ENCODE data around the gene GID8. TPM values are rescaled to one million over a fixed set of nuclear protein-coding genes. Genes with fewer than 3 reads are reported as not detected.

The GID8 gene
- total RNA-seq, 4 donors from 2014 or later: 22.4 to 30.1 (median 25.6) TPM

GRCh38 chr20:62947532-62948300, 9.8 kb downstream of the GID8 start:
- no peak overlapping the region for H3K27ac ChIP-seq (replicated peaks in 1 of 4)
- no peak overlapping the region for H3K4me3 ChIP-seq
- no peak for DNase-seq (ENCODE audit: extremely low spot score)
- intact Hi-C loops (cut with DNase I): no loop called here
- H3K36me3 ChIP-seq: peaks cover 43 to 82% (median 68%) of the 10 kb centered on the region in 4 donors
- H3K9me3 ChIP-seq: no peaks in the 10 kb centered on the region
- peaks cover 10 to 14% (median 11%) of the 10 kb centered on the region in 4 donors for H3K4me1 ChIP-seq
- H3K27me3 ChIP-seq: no peaks in the 10 kb centered on the region
- 88% methylated on average over 17 of the region's 17 CpGs for WGBS
- TF ChIP-seq CTCF (IDR thresholded peaks at IDR 0.05): no peak
- no peak for TF ChIP-seq POLR2AphosphoS5 (IDR thresholded peaks at IDR 0.05)
- TF ChIP-seq POLR2A (IDR thresholded peaks at IDR 0.05; ENCODE audit: low read depth): no peak
- TF ChIP-seq EP300 (IDR thresholded peaks at IDR 0.05): no peak

GRCh38 chr20:62949153-62949821, 11.3 kb downstream of the GID8 start:
- no peak for DNase-seq (ENCODE audit: extremely low spot score)
- H3K27ac ChIP-seq (replicated peaks in 1 of 4): no peak overlapping the region
- H3K9me3 ChIP-seq: no peaks in the 10 kb centered on the region
- WGBS: 100% methylated on average over 6 of the region's 6 CpGs
- peaks cover 25 to 26% (median 25%) of the 10 kb centered on the region in 4 donors for H3K4me1 ChIP-seq
- peaks cover 30 to 66% (median 54%) of the 10 kb centered on the region in 4 donors for H3K36me3 ChIP-seq
- no peak overlapping the region for H3K4me3 ChIP-seq
- intact Hi-C loops (cut with DNase I): no loop called here
- no peak for TF ChIP-seq EP300 (IDR thresholded peaks at IDR 0.05)
- no peak for TF ChIP-seq POLR2AphosphoS5 (IDR thresholded peaks at IDR 0.05)
- TF ChIP-seq POLR2A (IDR thresholded peaks at IDR 0.05; ENCODE audit: low read depth): no peak
- H3K27me3 ChIP-seq: no peaks in the 10 kb centered on the region

GRCh38 chr20:62949962-62950361, 12.0 kb downstream of the GID8 start:
- intact Hi-C loops (cut with DNase I): loop anchor here (10.0 kb wide), 1 partner anchor 265 kb away; the partner anchor contains the start of gene YTHDF1
- no peak for DNase-seq (ENCODE audit: extremely low spot score)
- no peaks in the 10 kb centered on the region for H3K27me3 ChIP-seq
- TF ChIP-seq CTCF (IDR thresholded peaks at IDR 0.05) (no peak), POLR2AphosphoS5 (IDR thresholded peaks at IDR 0.05) (no peak), POLR2A (IDR thresholded peaks at IDR 0.05; ENCODE audit: low read depth) (no peak), EP300 (IDR thresholded peaks at IDR 0.05) (no peak)
- H3K4me1 ChIP-seq: peaks cover 28 to 32% (median 31%) of the 10 kb centered on the region in 4 donors
- WGBS: 83% methylated on average over 10 of the region's 12 CpGs
- no peak overlapping the region for H3K4me3 ChIP-seq
- H3K9me3 ChIP-seq: no peaks in the 10 kb centered on the region
- H3K27ac ChIP-seq (replicated peaks in 1 of 4): no peak overlapping the region
- H3K36me3 ChIP-seq: peaks cover 23 to 60% (median 47%) of the 10 kb centered on the region in 4 donors

- Histone ChIP-seq H3K4me1 (peaks cover 28 to 32% (median 31%) of the 10 kb centered on the region in 4 donors), H3K9me3 (no peaks in the 10 kb centered on the region), H3K27me3 (no peaks in the 10 kb centered on the region), H3K4me3 (no peak overlapping the region), H3K36me3 (peaks cover 15 to 52% (median 39%) of the 10 kb centered on the region in 4 donors), H3K27ac (replicated peaks in 1 of 4) (no peak overlapping the region)
- TF ChIP-seq POLR2A (IDR thresholded peaks at IDR 0.05; ENCODE audit: low read depth): no peak
- TF ChIP-seq EP300 (IDR thresholded peaks at IDR 0.05): no peak
- intact Hi-C loops (cut with DNase I): loop anchor here (10.0 kb wide), 1 partner anchor 264 kb away; the partner anchor contains the start of gene YTHDF1
- DNase-seq (ENCODE audit: extremely low spot score): no peak
- 100% methylated on average over 2 of the region's 8 CpGs for WGBS
These were observed 12.8 kb downstream of the GID8 start for GRCh38 chr20:62950741-62951140.

- Histone ChIP-seq H3K36me3 (peaks cover 9 to 46% (median 33%) of the 10 kb centered on the region in 4 donors), H3K27ac (replicated peaks in 1 of 4) (peak overlapping the region; percentile 90 to 96 (median 94)), H3K27me3 (no peaks in the 10 kb centered on the region), H3K4me1 (peaks cover 31 to 32% (median 31%) of the 10 kb centered on the region in 4 donors), H3K4me3 (no peak overlapping the region), H3K9me3 (no peaks in the 10 kb centered on the region)
- no peak for TF ChIP-seq EP300 (IDR thresholded peaks at IDR 0.05)
- no peak for TF ChIP-seq POLR2A (IDR thresholded peaks at IDR 0.05; ENCODE audit: low read depth)
- WGBS: 91% methylated on average over 11 of the region's 11 CpGs
- DNase-seq (ENCODE audit: extremely low spot score): no peak
- intact Hi-C loops (cut with DNase I): loop anchor here (10.0 kb wide), 1 partner anchor 263 kb away; the partner anchor contains the start of gene YTHDF1
These were observed 13.4 kb downstream of the GID8 start for GRCh38 chr20:62951143-62951895.

All from esophagus muscularis mucosa (tissue), 4 donors.